Parathyroid adenoma (tissue), 2 donors: Measurements from ENCODE around the gene LPP.

ENCODE experiments used
- H2AFZ ChIP-seq: fragments of 300-600 bp; sonication (generic); one replicate; pipeline ENCODE4 v1.7.0; 2017; ENCODE audit warnings: antibody characterized with exemption, mild to moderate bottlenecking
- H3K27ac ChIP-seq: fragments of 300-600 bp; sonication (generic); one replicate; pipeline ENCODE4 v1.7.0; 2017
- H3K27me3 ChIP-seq: fragments of 300-600 bp; sonication (generic); one replicate; pipeline ENCODE4 v1.7.0; 2017; ENCODE audit warnings: low read length; ENCODE audit not compliant: control insufficient read depth, insufficient read depth
- H3K36me3 ChIP-seq: fragments of 300-600 bp; sonication (generic); one replicate; pipeline ENCODE4 v1.7.0; 2017; ENCODE audit warnings: low read length; ENCODE audit not compliant: control insufficient read depth, insufficient read depth
- H3K4me1 ChIP-seq: fragments of 300-600 bp; sonication (generic); one replicate; pipeline ENCODE4 v1.7.0; 2017; ENCODE audit warnings: control low read depth
- H3K4me2 ChIP-seq: fragments of 300-600 bp; sonication (generic); one replicate; pipeline ENCODE4 v1.7.0; 2017; ENCODE audit warnings: low read length
- H3K4me3 ChIP-seq: fragments of 300-600 bp; sonication (generic); one replicate; pipeline ENCODE4 v1.7.0; 2017; ENCODE audit warnings: low read depth, low read length
- H3K79me2 ChIP-seq: fragments of 300-600 bp; sonication (generic); one replicate; pipeline ENCODE4 v1.7.0; 2017; ENCODE audit warnings: control low read depth
- H3K9ac ChIP-seq: fragments of 300-600 bp; sonication (generic); one replicate; pipeline ENCODE4 v1.7.0; 2017; ENCODE audit warnings: mild to moderate bottlenecking
- H3K9me3 ChIP-seq: fragments of 300-600 bp; sonication (generic); one replicate; pipeline ENCODE4 v1.7.0; 2017; ENCODE audit warnings: low read length; ENCODE audit not compliant: control insufficient read depth
- CTCF ChIP-seq: fragments of 300-600 bp; sonication (generic); IDR thresholded peaks from one replicate; pipeline ENCODE4 v1.7.0; 2017; ENCODE audit warnings: antibody characterized with exemption, mild to moderate bottlenecking
- donor health status: primary hyperparathyroidism.

Gene LPP

GRCh38 chr3:188826574-188826973 is 672.6 kb downstream of the LPP start:
- no peaks in the 10 kb centered on the region for H3K9me3 ChIP-seq

GRCh38 chr3:188827103-188827502 is 673.1 kb downstream of the LPP start:
- Histone ChIP-seq H3K4me2 (no peak overlapping the region), H3K9me3 (no peaks in the 10 kb centered on the region), H3K9ac (no peak overlapping the region), H3K36me3 (no peaks in the 10 kb centered on the region), H3K4me3 (no peak overlapping the region), H2AFZ (no peak overlapping the region), H3K27ac (no peak overlapping the region), H3K27me3 (no peaks in the 10 kb centered on the region), H3K79me2 (no peaks in the 10 kb centered on the region), H3K4me1 (no peaks in the 10 kb centered on the region)
- no peak for TF ChIP-seq CTCF

More at GRCh38 chr3:188826574-188826973, 672.6 kb downstream of the LPP start:
- H3K27ac ChIP-seq: no peak overlapping the region
- no peaks in the 10 kb centered on the region for H3K36me3 ChIP-seq
- no peak for TF ChIP-seq CTCF
- no peaks in the 10 kb centered on the region for H3K27me3 ChIP-seq
- no peaks in the 10 kb centered on the region for H3K4me1 ChIP-seq
- no peak overlapping the region for H3K4me2 ChIP-seq
- H3K4me3 ChIP-seq: no peak overlapping the region
- H3K9ac ChIP-seq: no peak overlapping the region
- no peak overlapping the region for H2AFZ ChIP-seq
- no peaks in the 10 kb centered on the region for H3K79me2 ChIP-seq

GRCh38 chr3:188827576-188827975 is 673.6 kb downstream of the LPP start:
- no peaks in the 10 kb centered on the region for H3K9me3 ChIP-seq
- H3K79me2 ChIP-seq: no peaks in the 10 kb centered on the region
- no peak overlapping the region for H3K4me2 ChIP-seq
- no peak overlapping the region for H3K4me3 ChIP-seq
- H2AFZ ChIP-seq: no peak overlapping the region
- H3K27me3 ChIP-seq: no peaks in the 10 kb centered on the region
- no peak for TF ChIP-seq CTCF
- H3K9ac ChIP-seq: no peak overlapping the region
- no peaks in the 10 kb centered on the region for H3K4me1 ChIP-seq
- H3K36me3 ChIP-seq: no peaks in the 10 kb centered on the region
- H3K27ac ChIP-seq: no peak overlapping the region

GRCh38 chr3:188829130-188829529 is 675.2 kb downstream of the LPP start:
- no peaks in the 10 kb centered on the region for H3K27me3 ChIP-seq
- H3K4me1 ChIP-seq: no peaks in the 10 kb centered on the region
- no peak overlapping the region for H3K4me3 ChIP-seq
- H3K9ac ChIP-seq: no peak overlapping the region
- H3K79me2 ChIP-seq: no peaks in the 10 kb centered on the region
- H3K27ac ChIP-seq: no peak overlapping the region
- H3K4me2 ChIP-seq: no peak overlapping the region
- H2AFZ ChIP-seq: no peak overlapping the region
- no peaks in the 10 kb centered on the region for H3K36me3 ChIP-seq
- no peaks in the 10 kb centered on the region for H3K9me3 ChIP-seq
- TF ChIP-seq CTCF: no peak

GRCh38 chr3:188829576-188829975 is 675.6 kb downstream of the LPP start:
- Histone ChIP-seq H3K4me1 (no peaks in the 10 kb centered on the region), H3K79me2 (no peaks in the 10 kb centered on the region), H3K4me3 (no peak overlapping the region), H3K27me3 (no peaks in the 10 kb centered on the region), H3K9me3 (no peaks in the 10 kb centered on the region), H3K27ac (no peak overlapping the region), H3K4me2 (no peak overlapping the region), H2AFZ (no peak overlapping the region), H3K36me3 (no peaks in the 10 kb centered on the region), H3K9ac (no peak overlapping the region)
- no peak for TF ChIP-seq CTCF
